ENCODE results near the gene FARP2. TPM values are rescaled to one million over a fixed set of nuclear protein-coding genes. Genes with fewer than 3 reads are reported as not detected.

FARP2 gene
- polyA plus RNA-seq, 1 of the 3 experiments (the other 2 are of a cell fraction), result 11.5 TPM

- ChIA-PET POLR2A (no interaction called here), CTCF (interaction anchor here (1.0 kb wide), 1 partner anchor 11 kb away, joined by 3 read pairs; no protein-coding TSS in a partner anchor)
- Histone ChIP-seq H3K27me3 (ENCODE audit: insufficient read depth) (no peaks in the 10 kb centered on the region), H3K36me3 (replicated peaks in 1 of 2; ENCODE audit: control insufficient read depth in 1 of 2, insufficient read depth in 2 of 2, low read length in 1 of 2) (peaks cover 3 to 6% of the 10 kb centered on the region in 2 experiments), H3K9ac (no peak overlapping the region), H3F3A (replicated peaks; ENCODE audit: insufficient read depth) (no peaks in the 10 kb centered on the region), H3K4me3 (ENCODE audit: low read depth in 2 of 2, low read length in 1 of 2) (no peak overlapping the region), H4K20me1 (ENCODE audit: insufficient read depth) (peaks cover 31% of the 10 kb centered on the region), H3K4me2 (no peak overlapping the region; the same call in 1 of the 2 replicates), H3K9me2 (no peaks in the 10 kb centered on the region), H3K27ac (ENCODE audit: low read depth in 2 of 2, low read length in 1 of 2) (no peak overlapping the region), H2AFZ (ENCODE audit: low read depth) (no peak overlapping the region), H3K9me3 (no peaks in the 10 kb centered on the region), H3K79me2 (ENCODE audit: insufficient read depth) (peaks cover 95% of the 10 kb centered on the region), H3K4me1 (ENCODE audit: control insufficient read depth in 1 of 2, insufficient read depth in 2 of 2, low read depth in 1 of 2, low read length in 1 of 2) (peaks cover 0 to 8% of the 10 kb centered on the region in 2 experiments; a peak in 1 of 4 replicates)
- TF ChIP-seq TEAD4 (IDR thresholded peaks at IDR 0.05; ENCODE audit: borderline replicate concordance, insufficient read depth) (no peak), FOXM1 (IDR thresholded peaks at IDR 0.05; ENCODE audit: low read depth) (no peak), ELF1 (IDR thresholded peaks at IDR 0.05) (no peak), REST (IDR thresholded peaks at IDR 0.05; ENCODE audit: low read depth, low read length) (no peak), RCOR1 (IDR thresholded peaks at IDR 0.05; ENCODE audit: low read length) (no peak), USF1 (IDR thresholded peaks at IDR 0.05; ENCODE audit: borderline replicate concordance, low read depth) (no peak), RXRA (IDR thresholded peaks at IDR 0.05; ENCODE audit: borderline replicate concordance, low read depth) (no peak), FOXJ3 (CRISPR knock-in tag; IDR thresholded peaks at IDR 0.05) (no peak), PBX3 (IDR thresholded peaks at IDR 0.05) (no peak), POLR2AphosphoS5 (IDR thresholded peaks at IDR 0.05; ENCODE audit: low read depth, low read length) (no peak), RAD21 (IDR thresholded peaks at IDR 0.05; ENCODE audit: low read length) (no peak), TAF1 (IDR thresholded peaks at IDR 0.05; ENCODE audit: borderline replicate concordance, low read depth, low read length) (no peak), FOSL2 (IDR thresholded peaks at IDR 0.05; ENCODE audit: borderline replicate concordance, low read depth) (no peak), IRF3 (IDR thresholded peaks at IDR 0.05; ENCODE audit: low read depth, low read length) (no peak), CTCF (IDR thresholded peaks at IDR 0.05) (no peak), SIN3A (IDR thresholded peaks at IDR 0.05; ENCODE audit: borderline replicate concordance, low read depth, low read length) (no peak), TCF12 (IDR thresholded peaks at IDR 0.05) (no peak)
- no peak for DNase-seq
- 100% methylated on average over 5 of the region's 7 CpGs for WGBS (ENCODE audit: low lambda C conversion rate)
These were observed 7.3 kb downstream of the FARP2 start for GRCh38 chr2:241363426-241363825.
